ENCODE data around the gene KCNMA1. TPM values are rescaled to one million over a fixed set of nuclear protein-coding genes. Genes with fewer than 3 reads are reported as not detected.

Gene KCNMA1
- total RNA-seq, 1 experiment from 2014 or later = 143 TPM

GRCh38 chr10:77649333-77650331 lies 12.0 kb upstream of the KCNMA1 start:
- Histone ChIP-seq H2AFZ (ENCODE audit: low read length) (no peak overlapping the region), H3K36me3 (ENCODE audit: low read depth, low read length) (no peaks in the 10 kb centered on the region; the same call in 1 of the 2 replicates), H3K4me2 (ENCODE audit: low read length) (no peak overlapping the region), H3K4me1 (ENCODE audit: insufficient read depth, low read length) (no peaks in the 10 kb centered on the region), H4K20me1 (ENCODE audit: low read length) (no peaks in the 10 kb centered on the region), H3K79me2 (ENCODE audit: low read length) (no peaks in the 10 kb centered on the region), H3K9me2 (replicated peaks; ENCODE audit: low read length) (no peaks in the 10 kb centered on the region), H3K4me3 (ENCODE audit: low read length) (no peak overlapping the region), H3K9ac (ENCODE audit: low read length) (no peak overlapping the region), H3K9me3 (ENCODE audit: low read length) (peaks cover 8% of the 10 kb centered on the region), H3K27me3 (ENCODE audit: low read length) (no peaks in the 10 kb centered on the region), H3F3A (ENCODE audit: low read length, unreplicated experiment) (no peaks in the 10 kb centered on the region), H3K27ac (ENCODE audit: low read length) (no peak overlapping the region)
- TF ChIP-seq EZH2phosphoT487 (IDR thresholded peaks at IDR 0.05; ENCODE audit: borderline replicate concordance, low read length) (no peak), CTCF (conservative IDR thresholded peaks at IDR 0.05; ENCODE audit: low read depth, low read length) (no peak), EZH2 (IDR thresholded peaks at IDR 0.05; ENCODE audit: low read length, unreplicated experiment) (no peak)
- ATAC-seq = no peak
- no TSS peak for BruUV-seq (replicated peaks)
- intact Hi-C loops (cut with micrococcal nuclease) = no loop called here
- no peak for DNase-seq
- CTCF ChIA-PET = interaction anchor here (1.0 kb wide), 1 partner anchor 257 kb away, joined by 3 read pairs; no protein-coding TSS in a partner anchor
- POLR2A ChIA-PET (ENCODE audit: unreplicated experiment) = no interaction called here

GRCh38 chr10:77648472-77648871 lies 10.9 kb upstream of the KCNMA1 start:
- H3K9me2 ChIP-seq (replicated peaks; ENCODE audit: low read length) = no peaks in the 10 kb centered on the region
- POLR2A ChIA-PET (ENCODE audit: unreplicated experiment) = no interaction called here
- no peak overlapping the region for H3K27ac ChIP-seq (ENCODE audit: low read length)
- no peak overlapping the region for H3K4me3 ChIP-seq (ENCODE audit: low read length)
- H3K4me2 ChIP-seq (ENCODE audit: low read length) = no peak overlapping the region
- BruUV-seq (replicated peaks) = no TSS peak
- no peaks in the 10 kb centered on the region for H3F3A ChIP-seq (ENCODE audit: low read length, unreplicated experiment)
- TF ChIP-seq EZH2 (IDR thresholded peaks at IDR 0.05; ENCODE audit: low read length, unreplicated experiment) (no peak), CTCF (conservative IDR thresholded peaks at IDR 0.05; ENCODE audit: low read depth, low read length) (no peak), EZH2phosphoT487 (IDR thresholded peaks at IDR 0.05; ENCODE audit: borderline replicate concordance, low read length) (no peak)
- no peaks in the 10 kb centered on the region for H3K79me2 ChIP-seq (ENCODE audit: low read length)
- peaks cover 6% of the 10 kb centered on the region for H3K9me3 ChIP-seq (ENCODE audit: low read length)
- no peaks in the 10 kb centered on the region for H4K20me1 ChIP-seq (ENCODE audit: low read length)
- H2AFZ ChIP-seq (ENCODE audit: low read length) = no peak overlapping the region
- DNase-seq (peak; percentile 62), ATAC-seq (peak; percentile 43; the same call in 1 of the 2 replicates)
- no peak overlapping the region for H3K9ac ChIP-seq (ENCODE audit: low read length)
- H3K4me1 ChIP-seq (ENCODE audit: insufficient read depth, low read length) = no peaks in the 10 kb centered on the region
- no peaks in the 10 kb centered on the region; the same call in 1 of the 2 replicates for H3K36me3 ChIP-seq (ENCODE audit: low read depth, low read length)
- CTCF ChIA-PET = interaction anchor here (1.0 kb wide), 1 partner anchor 256 kb away, joined by 3 read pairs; no protein-coding TSS in a partner anchor
- H3K27me3 ChIP-seq (ENCODE audit: low read length) = no peaks in the 10 kb centered on the region
- intact Hi-C loops (cut with micrococcal nuclease) = no loop called here

Data from PC-3 (cell line).